PC-3 (cell line): ENCODE results near the gene KRT5. TPM values are rescaled to one million over a fixed set of nuclear protein-coding genes. Genes with fewer than 3 reads are reported as not detected.

ENCODE experiments used
- ATAC-seq: fragments of 200-7000 bp; cut with Tn5 transposase; 2 replicates; pipeline ENCODE4 v1.9.1; 2020; ENCODE audit warnings: mild to moderate bottlenecking, moderate library complexity
- BruUV-seq: library from RNA; stranded (reverse); fragments of 400-500 nt; replicated peaks from 2 replicates; lab custom pipeline; 2021; lab: Mats Ljungman, UMichigan
- CTCF ChIA-PET: fragments of 300-600 bp; sonication (Branson Sonifier 250); formaldehyde crosslinking; loops from one replicate; lab custom pipeline; 2022; ENCODE audit warnings: antibody characterized with exemption; lab: Charles Lee
- POLR2A ChIA-PET: fragments of 300-600 bp; sonication (Branson Sonifier 250); formaldehyde crosslinking; loops from one replicate; lab custom pipeline; 2022; ENCODE audit warnings: antibody characterized with exemption; ENCODE audit not compliant: unreplicated experiment; lab: Charles Lee
- DNase-seq: peaks from one replicate; pipeline ENCODE4 v3.0.0-alpha.2; 2015
- H2AFZ ChIP-seq: fragments of 300-600 bp; sonication (generic); 2 replicates; pipeline ENCODE4 v1.6.0; 2016; ENCODE audit warnings: antibody characterized with exemption, low read length
- H3F3A ChIP-seq: fragments of 300-600 bp; sonication (generic); one replicate; pipeline ENCODE4 v1.6.0; 2017; ENCODE audit warnings: antibody characterized with exemption, low read length, control low read depth, mild to moderate bottlenecking; ENCODE audit not compliant: unreplicated experiment
- H3K27ac ChIP-seq: fragments of 300-600 bp; sonication (generic); 2 replicates; pipeline ENCODE4 v1.5.1; 2016; ENCODE audit warnings: mild to moderate bottlenecking, low read length
- H3K27me3 ChIP-seq: fragments of 300-600 bp; sonication (generic); 2 replicates; pipeline ENCODE4 v1.6.1; 2016; ENCODE audit warnings: low read length, mixed read lengths
- H3K36me3 ChIP-seq: fragments of 300-600 bp; sonication (generic); 2 replicates; pipeline ENCODE4 v1.6.1; 2016; ENCODE audit warnings: low read depth, mixed run types, low read length, mixed read lengths
- H3K4me1 ChIP-seq: fragments of 300-600 bp; sonication (generic); 2 replicates; pipeline ENCODE4 v1.5.1; 2016; ENCODE audit warnings: low read length; ENCODE audit not compliant: insufficient read depth
- H3K4me2 ChIP-seq: fragments of 300-600 bp; sonication (generic); 2 replicates; pipeline ENCODE4 v1.6.0; 2016; ENCODE audit warnings: low read length
- H3K4me3 ChIP-seq: fragments of 300-600 bp; sonication (generic); 2 replicates; pipeline ENCODE4 v1.5.1; 2016; ENCODE audit warnings: mild to moderate bottlenecking, low read length, mixed read lengths
- H3K79me2 ChIP-seq: fragments of 300-600 bp; sonication (generic); 2 replicates; pipeline ENCODE4 v1.6.1; 2017; ENCODE audit warnings: low read length, mixed read lengths
- H3K9ac ChIP-seq: fragments of 300-600 bp; sonication (generic); 2 replicates; pipeline ENCODE4 v1.6.0; 2016; ENCODE audit warnings: mild to moderate bottlenecking, low read length
- H3K9me2 ChIP-seq: fragments of 300-600 bp; sonication (generic); replicated peaks from 2 replicates; pipeline ENCODE4 v1.6.1; 2016; ENCODE audit warnings: mixed run types, low read length, mixed read lengths
- H3K9me3 ChIP-seq: fragments of 300-600 bp; sonication (generic); 2 replicates; pipeline ENCODE4 v1.6.1; 2016; ENCODE audit warnings: low read length, mixed read lengths
- H4K20me1 ChIP-seq: fragments of 300-600 bp; sonication (generic); 2 replicates; pipeline ENCODE4 v1.6.1; 2016; ENCODE audit warnings: low read length, mixed read lengths
- CTCF ChIP-seq: fragments of 300-600 bp; sonication (generic); conservative IDR thresholded peaks from 2 replicates; pipeline ENCODE4 v1.5.1; 2017; ENCODE audit warnings: antibody characterized with exemption, low read depth, mild to moderate bottlenecking, low read length
- EZH2 ChIP-seq: fragments of 300-600 bp; sonication (generic); IDR thresholded peaks from one replicate; pipeline ENCODE4 v1.6.1; 2017; ENCODE audit warnings: antibody characterized with exemption, mild to moderate bottlenecking, low read length; ENCODE audit not compliant: unreplicated experiment
- EZH2phosphoT487 ChIP-seq: fragments of 300-600 bp; sonication (generic); IDR thresholded peaks from 2 replicates; pipeline ENCODE4 v1.6.1; 2018; ENCODE audit warnings: mild to moderate bottlenecking, antibody characterized with exemption, low read length, borderline replicate concordance
- intact Hi-C: fragments of 100-400 bp; cut with micrococcal nuclease; formaldehyde crosslinking; loops from 2 replicates; pipeline ENCODE4 v1.9.0; 2023
- total RNA-seq: library from RNA; depleted of rRNA; stranded (reverse); fragments of >200 nt; gene quantifications from 2 replicates; pipeline ENCODE4 v1.2.3, GENCODE V29; 2014

Gene KRT5
- total RNA-seq, 1 experiment from 2014 or later, result not detected

GRCh38 chr12:52495389-52495788 is 24.8 kb downstream of the KRT5 start:
- intact Hi-C loops, result no loop called here
- POLR2A ChIA-PET, result no interaction called here
- no peak overlapping the region for H2AFZ ChIP-seq
- peaks cover 49% of the 10 kb centered on the region for H3K4me1 ChIP-seq
- CTCF ChIA-PET, result no interaction called here
- H3K9me3 ChIP-seq, result no peaks in the 10 kb centered on the region
- DNase-seq (peak; percentile 75), ATAC-seq (peak; percentile 48; the same call in 1 of the 2 replicates)
- H3K4me3 ChIP-seq, result no peak overlapping the region
- no peaks in the 10 kb centered on the region for H3K36me3 ChIP-seq
- H3K9me2 ChIP-seq, result no peaks in the 10 kb centered on the region
- peak overlapping the region; percentile 86 for H3K27ac ChIP-seq
- H3F3A ChIP-seq, result no peaks in the 10 kb centered on the region
- H4K20me1 ChIP-seq, result no peaks in the 10 kb centered on the region
- no peaks in the 10 kb centered on the region for H3K27me3 ChIP-seq
- TF ChIP-seq EZH2phosphoT487 (no peak), CTCF (no peak), EZH2 (no peak)
- H3K4me2 ChIP-seq, result 0 out of 2 replicates have a peak overlapping the region, but pooled peaks have one; percentile 17
- no TSS peak for BruUV-seq
- peak overlapping the region; percentile 59; the same call in 1 of the 2 replicates for H3K9ac ChIP-seq
- H3K79me2 ChIP-seq, result no peaks in the 10 kb centered on the region

GRCh38 chr12:52494518-52494917 is 25.7 kb downstream of the KRT5 start:
- no peaks in the 10 kb centered on the region for H3F3A ChIP-seq
- no TSS peak for BruUV-seq
- no peaks in the 10 kb centered on the region for H4K20me1 ChIP-seq
- H3K36me3 ChIP-seq, result no peaks in the 10 kb centered on the region
- H3K9ac ChIP-seq, result no peak overlapping the region
- no peaks in the 10 kb centered on the region for H3K27me3 ChIP-seq
- no peak for TF ChIP-seq EZH2phosphoT487
- TF ChIP-seq CTCF, result no peak
- no peak for TF ChIP-seq EZH2
- ATAC-seq (no peak), DNase-seq (peak; percentile 31)
- CTCF ChIA-PET, result no interaction called here
- H3K9me2 ChIP-seq, result no peaks in the 10 kb centered on the region
- no peak overlapping the region for H2AFZ ChIP-seq
- H3K4me2 ChIP-seq, result no peak overlapping the region
- H3K9me3 ChIP-seq, result no peaks in the 10 kb centered on the region
- peaks cover 46% of the 10 kb centered on the region for H3K4me1 ChIP-seq
- no peak overlapping the region for H3K4me3 ChIP-seq
- no peaks in the 10 kb centered on the region for H3K79me2 ChIP-seq
- POLR2A ChIA-PET, result no interaction called here
- peak overlapping the region; percentile 86; the same call in 1 of the 2 replicates for H3K27ac ChIP-seq
- intact Hi-C loops, result no loop called here

- Histone ChIP-seq H4K20me1 (no peaks in the 10 kb centered on the region), H3K4me1 (peaks cover 46% of the 10 kb centered on the region), H3K9me3 (no peaks in the 10 kb centered on the region), H3K36me3 (no peaks in the 10 kb centered on the region), H3K27ac (peak overlapping the region; percentile 87), H3K4me3 (no peak overlapping the region), H3K27me3 (no peaks in the 10 kb centered on the region), H3K9ac (peak overlapping the region; percentile 46; the same call in 1 of the 2 replicates), H3K4me2 (0 out of 2 replicates have a peak overlapping the region, but pooled peaks have one; percentile 10), H3K9me2 (no peaks in the 10 kb centered on the region), H2AFZ (no peak overlapping the region), H3F3A (no peaks in the 10 kb centered on the region), H3K79me2 (no peaks in the 10 kb centered on the region)
- no TSS peak for BruUV-seq
- DNase-seq (no peak), ATAC-seq (no peak)
- TF ChIP-seq EZH2phosphoT487, result no peak
- no peak for TF ChIP-seq EZH2
- no peak for TF ChIP-seq CTCF
- intact Hi-C loops, result no loop called here
- CTCF ChIA-PET, result no interaction called here
- POLR2A ChIA-PET, result no interaction called here
These were observed 26.1 kb downstream of the KRT5 start for GRCh38 chr12:52494100-52494499.
